BLaER1 treated with 17β-estradiol and CSF1 and Interleukin-3, amounts not matched to agents 10 nM and 100 nM (cell line): ENCODE measurements around the gene RPS3.
"Not testable (repeated sequence)": the region's sequence is repeated elsewhere in the genome, so short reads cannot be mapped to it uniquely, and the experiment has no call there.

ENCODE experiments used
- H3K27ac ChIP-seq, 11 experiments: shearing (Covaris generic); formaldehyde crosslinking; 2 replicates each; pipeline ENCODE4 v1.8.1; 2022
- H3K27me3 ChIP-seq, 11 experiments: shearing (Covaris generic); formaldehyde crosslinking; 2 replicates each; pipeline ENCODE4 v1.8.1; 2022
- H3K36me3 ChIP-seq, 11 experiments: shearing (Covaris generic); formaldehyde crosslinking; 2 replicates each; pipeline ENCODE4 v1.8.1; 2022
- H3K4me1 ChIP-seq, 10 experiments: shearing (Covaris generic); formaldehyde crosslinking; 2 replicates each; pipeline ENCODE4 v1.8.1; 2022
- H3K4me2 ChIP-seq, 11 experiments: shearing (Covaris generic); formaldehyde crosslinking; 2 replicates each; pipeline ENCODE4 v1.8.1; 2022
- H3K4me3 ChIP-seq, 10 experiments: shearing (Covaris generic); formaldehyde crosslinking; 2 replicates each; pipeline ENCODE4 v1.8.1; 2022
- H3K9ac ChIP-seq, 11 experiments: shearing (Covaris generic); formaldehyde crosslinking; 2 replicates each; pipeline ENCODE4 v1.8.1; 2022
- H3K9me3 ChIP-seq, 11 experiments: shearing (Covaris generic); formaldehyde crosslinking; replicated peaks in 1 of 11; 2 replicates each; pipeline ENCODE4 v1.8.1; 2022
- H4K20me1 ChIP-seq, 11 experiments: shearing (Covaris generic); formaldehyde crosslinking; 2 replicates each; pipeline ENCODE4 v1.8.1; 2022
- Cebpa-rat ChIP-seq, 11 experiments: shearing (Covaris generic); IDR thresholded peaks; 2 replicates each; pipeline ENCODE4 v1.8.1; 2022

Gene RPS3

GRCh38 chr11:75374646-75375045, 24.7 kb upstream of the RPS3 start:
- no peak for TF ChIP-seq Cebpa-rat (IDR thresholded peaks at IDR 0.05)
- H3K27ac ChIP-seq = no peak overlapping the region
- H3K4me3 ChIP-seq = no peak overlapping the region
- H3K9me3 ChIP-seq = no peaks in the 10 kb centered on the region
- no peaks in the 10 kb centered on the region for H4K20me1 ChIP-seq
- no peaks in the 10 kb centered on the region for H3K27me3 ChIP-seq
- H3K36me3 ChIP-seq = no peaks in the 10 kb centered on the region
- no peak overlapping the region for H3K4me2 ChIP-seq
- H3K9ac ChIP-seq = no peak overlapping the region
- H3K4me1 ChIP-seq = peaks cover 5 to 36% (median 8%) of the 10 kb centered on the region in 10 experiments

- no peak overlapping the region for H3K4me3 ChIP-seq
- no peak overlapping the region for H3K4me2 ChIP-seq
- no peaks in the 10 kb centered on the region for H3K36me3 ChIP-seq
- no peaks in the 10 kb centered on the region for H3K9me3 ChIP-seq
- peaks cover 0 to 31% (median 2%) of the 10 kb centered on the region in 10 experiments; a peak in 11 of 20 replicates for H3K4me1 ChIP-seq
- no peaks in the 10 kb centered on the region for H3K27me3 ChIP-seq
- H3K27ac ChIP-seq = no peak overlapping the region
- H3K9ac ChIP-seq = no peak overlapping the region
- H4K20me1 ChIP-seq = no peaks in the 10 kb centered on the region
- no peak for TF ChIP-seq Cebpa-rat (IDR thresholded peaks at IDR 0.05)
These were observed 23.7 kb upstream of the RPS3 start for GRCh38 chr11:75375626-75376025.

GRCh38 chr11:75376175-75376574, 23.1 kb upstream of the RPS3 start:
- H3K4me2 ChIP-seq = no peak overlapping the region; a peak in 1 of 22 replicates
- no peak for TF ChIP-seq Cebpa-rat (IDR thresholded peaks at IDR 0.05)
- H3K4me1 ChIP-seq = peaks cover 0 to 32% (median 7%) of the 10 kb centered on the region in 10 experiments; a peak in 16 of 20 replicates
- H3K4me3 ChIP-seq = no peak overlapping the region
- H3K27ac ChIP-seq = no peak overlapping the region
- H3K27me3 ChIP-seq = no peaks in the 10 kb centered on the region
- H3K36me3 ChIP-seq = no peaks in the 10 kb centered on the region
- no peaks in the 10 kb centered on the region for H3K9me3 ChIP-seq
- no peaks in the 10 kb centered on the region for H4K20me1 ChIP-seq
- no peak overlapping the region; a peak in 1 of 22 replicates for H3K9ac ChIP-seq

- not testable (repeated sequence) for H3K27ac ChIP-seq, H3K4me2 ChIP-seq, H4K20me1 ChIP-seq, H3K27me3 ChIP-seq, H3K36me3 ChIP-seq, H3K4me3 ChIP-seq, H3K9me3 ChIP-seq, H3K9ac ChIP-seq
- peaks cover 10 to 34% (median 19%) of the 10 kb centered on the region in 10 experiments for H3K4me1 ChIP-seq
These were observed 20.5 kb upstream of the RPS3 start for GRCh38 chr11:75378776-75379175.

- no peak overlapping the region for H3K27ac ChIP-seq
- H3K4me1 ChIP-seq = peaks cover 20 to 42% (median 30%) of the 10 kb centered on the region in 10 experiments
- no peak overlapping the region for H3K9ac ChIP-seq
- no peak overlapping the region for H3K4me3 ChIP-seq
- H3K9me3 ChIP-seq = no peaks in the 10 kb centered on the region
- TF ChIP-seq Cebpa-rat (IDR thresholded peaks at IDR 0.05) = no peak
- H3K27me3 ChIP-seq = no peaks in the 10 kb centered on the region
- no peaks in the 10 kb centered on the region for H3K36me3 ChIP-seq
- H3K4me2 ChIP-seq = peak overlapping the region in 3 of 11 experiments; percentile 30 to 54 (median 50); a peak in 5 of 22 replicates
- H4K20me1 ChIP-seq = no peaks in the 10 kb centered on the region
These were observed 19.1 kb upstream of the RPS3 start for GRCh38 chr11:75380245-75380644.

- Histone ChIP-seq H3K27me3 (no peaks in the 10 kb centered on the region), H3K4me3 (no peak overlapping the region), H3K4me1 (peaks cover 20 to 42% (median 30%) of the 10 kb centered on the region in 10 experiments), H3K27ac (no peak overlapping the region; a peak in 2 of 22 replicates), H3K4me2 (peak overlapping the region in 5 of 11 experiments; percentile 15 to 54 (median 30); a peak in 8 of 22 replicates), H4K20me1 (no peaks in the 10 kb centered on the region), H3K9me3 (no peaks in the 10 kb centered on the region), H3K9ac (no peak overlapping the region), H3K36me3 (no peaks in the 10 kb centered on the region)
- no peak for TF ChIP-seq Cebpa-rat (IDR thresholded peaks at IDR 0.05)
These were observed 18.4 kb upstream of the RPS3 start for GRCh38 chr11:75380716-75381420.

- H3K27me3 ChIP-seq = no peaks in the 10 kb centered on the region
- H3K4me2 ChIP-seq = peak overlapping the region; percentile 31 to 82 (median 59)
- H3K9me3 ChIP-seq = no peaks in the 10 kb centered on the region
- H3K36me3 ChIP-seq = no peaks in the 10 kb centered on the region
- no peak overlapping the region for H3K4me3 ChIP-seq
- H4K20me1 ChIP-seq = no peaks in the 10 kb centered on the region
- peak overlapping the region; percentile 12 to 70 (median 59); a peak in 18 of 22 replicates for H3K9ac ChIP-seq
- TF ChIP-seq Cebpa-rat (IDR thresholded peaks at IDR 0.05) = no peak
- peak overlapping the region; percentile 23 to 72 (median 47); a peak in 15 of 22 replicates for H3K27ac ChIP-seq
- H3K4me1 ChIP-seq = peaks cover 20 to 39% (median 30%) of the 10 kb centered on the region in 10 experiments
These were observed 16.1 kb upstream of the RPS3 start for GRCh38 chr11:75383246-75383645.

- H3K9ac ChIP-seq = peak overlapping the region in 5 of 11 experiments; percentile 9 to 42 (median 21); a peak in 5 of 22 replicates
- H3K27me3 ChIP-seq = no peaks in the 10 kb centered on the region
- H3K4me2 ChIP-seq = peak overlapping the region; percentile 31 to 82 (median 59)
- no peak for TF ChIP-seq Cebpa-rat (IDR thresholded peaks at IDR 0.05)
- H3K27ac ChIP-seq = no peak overlapping the region; a peak in 1 of 22 replicates
- H3K4me3 ChIP-seq = peak overlapping the region in 1 of 10 experiments; percentile 14; a peak in 1 of 20 replicates
- no peaks in the 10 kb centered on the region for H3K36me3 ChIP-seq
- no peaks in the 10 kb centered on the region for H3K9me3 ChIP-seq
- no peaks in the 10 kb centered on the region for H4K20me1 ChIP-seq
- peaks cover 20 to 43% (median 37%) of the 10 kb centered on the region in 10 experiments for H3K4me1 ChIP-seq
These were observed 14.8 kb upstream of the RPS3 start for GRCh38 chr11:75384438-75385080.

- Histone ChIP-seq H3K4me2 (no peak overlapping the region), H3K27ac (no peak overlapping the region), H3K36me3 (no peaks in the 10 kb centered on the region), H3K27me3 (no peaks in the 10 kb centered on the region), H3K4me3 (no peak overlapping the region), H3K9me3 (no peaks in the 10 kb centered on the region), H3K4me1 (peaks cover 20 to 31% (median 26%) of the 10 kb centered on the region in 10 experiments), H3K9ac (no peak overlapping the region), H4K20me1 (no peaks in the 10 kb centered on the region)
- TF ChIP-seq Cebpa-rat (IDR thresholded peaks at IDR 0.05) = no peak
These were observed 12.2 kb upstream of the RPS3 start for GRCh38 chr11:75386942-75387630.
